ENCODE data around the gene SLC23A2.

GRCh38 chr20:4866429-4866828, 134.9 kb downstream of the SLC23A2 start:
- no peak for TF ChIP-seq POLR2AphosphoS5 (IDR thresholded peaks at IDR 0.05; ENCODE audit: low read depth, low read length)
- TF ChIP-seq POLR2A (IDR thresholded peaks at IDR 0.05; ENCODE audit: low read depth, low read length) = no peak

Measured in GM12892 (cell line).